GM21786 (cell line): Measurements from ENCODE around the gene FAM32A.
A peak's percentile ranks its signal among the peaks of the same experiment; 100 is the strongest.

Experiments used
- ATAC-seq: cut with Tn5 transposase; IDR thresholded peaks from one replicate; pipeline ENCODE4 v1.9.1; 2021; ENCODE audit not compliant: unreplicated experiment

The FAM32A gene

DNA sequence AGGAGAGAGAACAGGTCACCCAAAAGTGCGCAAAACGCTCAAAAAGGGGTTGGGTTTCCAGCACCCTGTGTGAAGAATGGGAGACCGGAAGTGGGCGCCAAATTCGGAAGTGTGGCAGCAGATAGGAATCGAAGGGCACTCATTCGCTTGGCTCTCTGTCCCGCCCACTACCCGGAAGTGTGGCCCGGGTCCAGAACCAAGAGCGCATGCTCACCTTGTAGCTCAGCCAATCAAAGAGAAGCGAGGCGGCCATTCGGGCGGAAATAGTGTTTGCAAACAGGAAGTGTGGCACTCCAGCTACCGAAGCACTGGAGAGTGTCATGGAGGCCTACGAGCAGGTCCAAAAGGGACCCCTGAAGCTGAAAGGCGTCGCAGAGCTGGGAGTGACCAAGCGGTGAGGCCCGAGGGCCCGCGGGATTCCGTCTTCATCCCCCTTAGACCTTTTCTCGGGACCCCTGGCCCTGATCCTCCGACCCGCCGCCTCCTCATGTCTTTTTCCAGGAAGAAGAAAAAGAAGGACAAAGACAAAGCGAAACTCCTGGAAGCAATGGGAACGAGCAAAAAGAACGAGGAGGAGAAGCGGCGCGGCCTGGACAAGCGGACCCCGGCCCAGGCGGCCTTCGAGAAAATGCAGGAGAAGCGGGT lies at the start of gene FAM32A:
Gene FAM32A (plus strand): TSS at position 288 of the 645 bp plus-strand sequence. CDS start 33 bp downstream, at position 321.
- ATAC-seq: peak; percentile 84

DNA sequence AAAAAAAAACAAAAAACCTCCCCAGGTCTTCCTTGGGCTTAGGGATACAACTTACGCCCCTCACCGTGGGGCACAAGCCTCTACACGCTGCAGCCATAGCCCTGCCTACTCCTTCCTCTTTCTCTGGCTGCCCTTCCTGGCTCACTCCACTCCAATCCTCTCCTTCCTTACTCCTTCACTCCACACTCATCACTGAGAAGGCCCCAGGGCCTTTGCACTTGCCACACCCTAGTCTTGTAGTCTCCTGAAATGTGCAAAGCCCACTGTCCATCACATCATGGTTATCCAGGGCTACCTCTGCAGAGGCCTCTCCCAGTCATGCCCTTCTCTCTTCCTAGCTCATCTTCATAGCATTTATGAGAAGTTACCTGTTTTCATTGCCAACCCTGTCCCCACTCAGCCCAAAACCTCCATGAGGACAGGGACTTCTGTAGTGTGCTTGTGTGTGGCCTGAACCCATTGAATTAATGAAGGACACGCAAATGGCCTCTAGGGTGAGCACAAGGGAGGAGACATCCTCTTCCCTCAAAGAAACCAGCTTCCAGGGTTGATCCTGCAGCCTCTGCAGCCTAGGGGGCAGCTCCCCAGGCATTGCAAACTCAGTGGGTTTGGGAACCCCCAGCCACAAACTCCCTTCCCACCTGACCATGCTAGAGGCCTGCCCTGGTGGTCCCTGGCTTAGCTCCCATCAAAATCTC lies 49.6 kb upstream of the FAM32A start:
- no peak for ATAC-seq

DNA sequence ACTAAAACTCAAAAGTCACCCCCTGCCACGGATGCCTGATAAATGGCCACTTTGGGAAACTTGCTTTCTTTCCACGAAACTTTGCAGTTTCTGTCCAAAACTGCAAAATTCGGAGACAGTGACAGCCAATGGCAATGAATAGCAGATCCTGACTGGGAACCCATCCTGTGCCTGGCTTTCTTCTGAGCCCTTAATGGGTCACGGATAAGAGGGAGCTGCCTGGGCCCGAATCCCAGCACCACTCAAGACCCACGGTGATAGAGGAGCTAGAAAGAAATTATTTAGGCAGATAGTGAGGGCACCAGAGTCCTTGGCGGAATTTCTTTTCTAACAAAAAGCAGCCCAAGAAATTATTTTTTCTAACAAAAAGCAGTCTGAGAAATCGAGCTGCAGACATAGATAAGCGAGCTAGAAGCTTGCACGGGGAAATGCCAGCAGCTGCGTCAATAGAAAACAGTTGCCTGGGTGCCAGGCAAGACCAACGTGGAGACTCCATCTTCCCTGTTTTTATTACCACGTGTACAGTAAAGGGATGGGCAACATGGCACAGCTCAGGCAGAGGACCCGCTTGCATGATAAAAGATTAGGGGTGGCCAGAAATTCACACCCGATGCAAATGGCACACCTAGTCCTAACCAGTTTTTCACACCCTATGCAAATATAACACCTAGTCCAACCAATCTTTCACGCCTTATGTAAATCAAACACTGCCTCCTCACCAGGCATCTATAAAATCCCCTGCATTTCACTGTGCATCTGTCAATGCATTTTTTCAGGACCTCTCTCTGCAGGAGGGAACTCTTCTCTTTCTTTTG lies 48.8 kb upstream of the FAM32A start:
- no peak for ATAC-seq

- ATAC-seq: no peak
Measured at GRCh38 chr19:16139752-16140151, 45.5 kb upstream of the FAM32A start.

DNA sequence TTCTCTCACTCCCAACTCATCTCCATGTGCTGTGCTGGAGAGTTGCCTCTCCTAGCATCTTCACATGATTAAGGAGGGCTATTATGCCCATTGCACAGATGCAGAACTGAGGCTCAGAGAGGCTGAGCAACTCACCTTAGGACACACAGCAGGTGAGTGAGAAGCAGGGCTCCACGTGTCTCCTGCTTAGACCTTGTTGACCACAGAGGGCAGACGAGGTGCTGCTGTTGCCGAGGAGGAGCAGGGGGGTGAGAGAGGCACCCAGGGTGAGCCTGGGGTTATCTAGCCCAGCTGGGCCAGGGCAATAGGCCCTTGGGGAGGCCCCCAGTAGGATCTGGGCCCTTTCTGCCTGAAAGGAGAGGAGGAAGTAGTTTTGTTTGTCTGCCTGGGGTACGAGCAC lies 44.2 kb upstream of the FAM32A start:
- ATAC-seq: no peak

DNA sequence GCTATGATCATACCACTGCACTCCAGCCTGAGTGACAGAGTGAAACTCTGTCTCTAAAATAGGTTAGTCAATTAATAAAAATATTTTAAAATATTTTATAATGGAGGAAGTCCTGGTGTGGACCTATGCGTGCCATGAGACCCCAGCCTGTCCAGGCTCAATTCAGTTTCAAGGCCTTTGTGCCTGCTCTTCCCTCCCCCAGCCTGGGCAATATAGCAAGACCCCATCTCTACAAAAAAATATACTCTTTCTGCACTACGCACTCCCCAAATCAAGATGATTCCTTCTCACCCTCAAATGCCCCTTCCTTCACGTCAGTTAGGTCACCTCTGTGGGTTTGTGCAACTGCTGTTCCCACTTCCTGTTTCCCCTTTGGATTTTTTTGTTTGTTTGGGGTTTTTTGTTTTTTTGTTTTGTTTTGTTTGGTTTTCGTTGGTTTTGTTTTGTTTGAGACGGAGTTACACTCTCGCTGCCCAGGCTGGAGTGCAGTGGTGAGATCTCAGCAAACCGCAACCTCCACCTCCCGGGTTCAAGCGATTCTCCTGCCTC lies 43.1 kb upstream of the FAM32A start:
- no peak for ATAC-seq

GRCh38 chr19:16143399-16144215 lies 41.6 kb upstream of the FAM32A start, which contains the start of gene HSH2D:
Gene HSH2D (plus strand): TSS chr19:16143685. CDS start chr19:16148751, 5,066 bp downstream.
- ATAC-seq: peak; percentile 62

- no peak for ATAC-seq
Measured at GRCh38 chr19:16144216-16144581, 41.0 kb upstream of the FAM32A start.

DNA sequence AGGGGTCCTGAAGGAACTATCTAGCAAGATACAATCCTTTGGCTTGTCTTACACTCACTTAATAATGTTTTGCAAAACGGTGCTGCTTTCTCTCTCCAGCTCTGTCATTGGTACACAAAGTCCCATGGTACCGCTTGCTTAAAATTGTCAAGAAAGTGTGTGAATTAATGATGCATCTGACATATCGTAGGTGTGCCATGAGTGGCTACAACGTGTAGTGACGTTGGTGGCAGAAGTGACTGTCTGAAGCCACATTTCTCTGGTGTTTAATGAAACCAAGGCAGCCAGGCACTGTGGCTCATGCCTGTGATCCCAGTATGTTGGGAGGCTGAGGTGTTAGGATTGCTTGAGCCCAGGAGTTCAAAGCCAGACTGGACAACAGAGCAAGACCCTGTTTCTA lies 39.1 kb upstream of the FAM32A start:
- no peak for ATAC-seq

- ATAC-seq: no peak
Measured at GRCh38 chr19:16148443-16149229, 36.6 kb upstream of the FAM32A start.

GRCh38 chr19:16153582-16154336 lies 31.5 kb upstream of the FAM32A start:
- ATAC-seq: no peak

DNA sequence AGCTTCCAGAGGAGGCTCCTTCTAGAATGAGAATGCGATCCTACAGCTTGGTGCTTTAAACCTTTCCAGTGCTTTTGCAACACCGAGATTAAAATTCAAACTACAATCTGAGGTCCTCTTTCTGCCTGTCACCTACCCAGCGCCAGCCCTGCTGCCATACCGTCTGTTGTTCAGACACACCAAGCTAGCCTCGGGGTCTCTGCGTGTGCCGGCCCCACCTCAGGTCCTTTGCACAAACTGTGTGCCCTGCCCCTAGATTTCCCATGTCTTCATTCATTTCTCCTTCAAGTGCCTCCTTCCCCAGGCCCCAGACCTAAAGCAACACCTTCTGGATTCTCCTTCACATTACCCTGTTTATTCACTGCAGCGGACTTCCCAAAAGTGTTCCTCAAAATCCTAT lies 30.7 kb upstream of the FAM32A start:
- no peak for ATAC-seq

GRCh38 chr19:16155128-16155527 lies 30.1 kb upstream of the FAM32A start:
- ATAC-seq: no peak

- no peak for ATAC-seq
Measured at GRCh38 chr19:16156904-16157303, 28.3 kb upstream of the FAM32A start.

DNA sequence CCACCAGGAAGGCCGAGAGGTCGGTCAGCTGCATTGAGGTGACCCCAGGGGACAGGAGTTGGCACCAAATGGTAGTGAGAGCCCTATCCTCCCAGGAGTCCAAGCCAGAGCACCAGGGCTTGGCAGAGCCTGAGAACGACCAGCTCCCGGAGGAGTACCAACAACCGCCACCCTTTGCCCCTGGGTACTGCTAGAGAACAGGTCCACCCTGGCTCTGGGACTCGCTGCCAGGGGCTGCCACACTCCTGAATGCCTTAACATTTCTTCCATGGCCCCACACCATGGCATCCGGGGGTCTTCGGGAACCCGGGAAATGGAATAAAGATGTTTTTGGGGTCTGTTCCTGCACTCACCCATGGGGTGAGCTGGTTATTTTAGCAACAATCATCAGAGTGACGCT lies 27.6 kb upstream of the FAM32A start:
- ATAC-seq: no peak

DNA sequence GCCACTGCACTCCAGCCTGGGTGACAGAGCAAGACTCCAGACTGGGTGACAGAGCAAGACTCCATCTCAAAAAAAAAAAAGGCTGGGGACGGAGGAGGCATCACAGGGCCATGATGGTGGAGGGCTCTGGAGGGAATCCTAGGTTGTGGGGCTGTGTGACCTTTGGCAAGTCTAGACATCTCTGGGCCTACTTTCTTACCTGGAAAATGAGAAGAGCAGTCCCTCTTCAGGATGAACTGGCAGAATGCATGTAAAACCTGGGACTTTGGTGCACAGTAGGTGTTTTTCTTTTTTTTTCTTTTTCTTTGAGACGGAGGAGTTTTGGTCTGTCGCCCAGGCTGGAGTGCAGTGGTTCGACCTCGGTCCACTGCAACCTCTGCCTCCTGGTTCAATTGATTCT lies 25.6 kb upstream of the FAM32A start:
- ATAC-seq: no peak

DNA sequence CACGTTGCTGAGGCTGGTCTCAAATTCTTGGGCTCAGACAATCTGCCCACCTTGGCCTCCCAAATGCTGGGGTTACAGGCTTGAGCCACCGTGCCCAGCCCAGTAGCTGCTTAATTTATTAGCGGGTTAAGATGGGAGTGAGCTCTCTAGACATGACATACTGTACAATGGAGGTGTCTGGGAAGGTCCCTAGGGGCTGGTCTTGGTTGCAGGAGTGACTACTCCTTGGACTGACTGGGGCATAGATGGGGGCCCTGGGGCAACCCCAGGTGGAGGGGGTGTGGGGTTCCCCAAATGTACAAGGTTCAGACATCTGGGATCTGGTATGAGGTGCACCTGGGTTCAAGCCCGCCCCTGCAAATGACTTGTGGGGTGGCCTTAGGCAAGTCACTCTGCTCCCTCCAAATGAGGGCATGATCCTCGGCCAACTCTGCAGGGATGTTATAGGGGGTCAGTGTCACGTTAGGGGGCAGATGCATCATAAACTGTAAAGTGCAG lies 24.7 kb upstream of the FAM32A start:
- no peak for ATAC-seq

DNA sequence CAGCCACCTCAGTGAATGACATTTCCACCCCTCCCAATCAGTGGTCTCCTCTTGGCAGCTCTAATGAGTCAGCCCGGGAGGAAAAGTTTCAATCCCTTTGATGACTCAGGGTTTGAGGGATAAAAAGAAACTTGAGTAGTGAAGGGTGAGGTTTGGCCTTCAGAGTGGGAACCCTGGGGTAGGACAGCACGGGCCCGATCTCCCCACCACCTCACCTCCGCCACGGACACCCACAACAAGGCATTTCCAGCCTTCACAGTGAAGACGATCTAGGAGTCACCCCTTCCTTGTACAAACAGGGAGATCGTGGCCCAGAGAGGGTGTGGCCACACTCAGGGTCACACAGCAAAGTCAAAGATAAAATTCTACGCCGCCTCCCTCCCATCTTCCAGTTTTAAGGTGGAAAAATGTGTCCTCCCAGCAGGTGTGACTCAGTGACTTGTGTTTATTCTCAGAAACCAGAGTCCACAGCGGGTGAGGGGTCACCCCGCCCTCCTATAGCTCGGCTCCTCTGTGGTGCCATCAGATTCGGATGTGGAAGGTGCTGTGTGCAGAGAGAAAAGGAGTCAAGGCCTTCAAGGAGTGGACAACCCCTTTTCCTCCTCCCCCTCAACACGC lies 24.2 kb upstream of the FAM32A start:
- no peak for ATAC-seq

- ATAC-seq: no peak
Measured at GRCh38 chr19:16161840-16162239, 23.4 kb upstream of the FAM32A start.
